Liver (tissue), 9 donors: ENCODE data around the gene SNCAIP. TPM values are rescaled to one million over a fixed set of nuclear protein-coding genes. Genes with fewer than 3 reads are reported as not detected.
"Not testable (repeated sequence)": the region's sequence is repeated elsewhere in the genome, so short reads cannot be mapped to it uniquely, and the experiment has no call there.

Experiments used
- DNase-seq: peaks from one replicate; pipeline ENCODE4 v3.0.0-alpha.2; 2017; ENCODE audit warnings: low spot score
- H3K27ac ChIP-seq, 2 donors: one replicate each; pipeline ENCODE4 v1.7.0; 2013; ENCODE audit warnings: inconsistent platforms in 2 of 2, low read length in 2 of 2, control low read depth in 1 of 2, low read depth in 1 of 2, mild to moderate bottlenecking in 1 of 2
- H3K27me3 ChIP-seq, 4 donors: one replicate each; pipeline versions ENCODE4 v1.6.1 to v1.7.0; 2013; ENCODE audit warnings: low read length in 3 of 4, inconsistent platforms in 1 of 4, mild to moderate bottlenecking in 1 of 4, moderate library complexity in 1 of 4; ENCODE audit not compliant: control insufficient read depth in 4 of 4, insufficient read depth in 4 of 4
- H3K36me3 ChIP-seq, 4 donors: one replicate each; pipeline versions ENCODE4 v1.6.1 to v1.7.0; 2013; ENCODE audit warnings: low read length in 3 of 4, mild to moderate bottlenecking in 3 of 4, low read depth in 1 of 4, moderate library complexity in 1 of 4; ENCODE audit not compliant: control insufficient read depth in 4 of 4, insufficient read depth in 3 of 4
- H3K4me1 ChIP-seq, 4 donors: one replicate each; pipeline versions ENCODE4 v1.6.1 to v1.7.0; 2013; ENCODE audit warnings: low read length in 3 of 4, mild to moderate bottlenecking in 3 of 4, moderate library complexity in 1 of 4; ENCODE audit not compliant: control insufficient read depth in 4 of 4, insufficient read depth in 4 of 4
- H3K4me3 ChIP-seq, 3 donors: one replicate each; pipeline versions ENCODE4 v1.6.1 to v1.7.0; 2013; ENCODE audit warnings: low read length in 3 of 3, control low read depth in 1 of 3, low read depth in 1 of 3, mild to moderate bottlenecking in 1 of 3
- H3K9ac ChIP-seq, 2 donors: one replicate each; pipeline ENCODE4 v1.7.0; 2013; ENCODE audit warnings: low read length in 2 of 2, mild to moderate bottlenecking in 2 of 2, moderate library complexity in 2 of 2, control low read depth in 1 of 2, low read depth in 1 of 2
- H3K9me3 ChIP-seq, 4 donors: one replicate each; pipeline versions ENCODE4 v1.6.1 to v1.7.0; 2013; ENCODE audit warnings: low read length in 3 of 4; ENCODE audit not compliant: control insufficient read depth in 4 of 4
- EGR1 ChIP-seq, 2 donors: IDR thresholded peaks; 2 replicates each; pipeline ENCODE4 v1.6.1; 2016 to 2018; ENCODE audit warnings: antibody characterized with exemption in 2 of 2, low read depth in 2 of 2
- FOXA1 ChIP-seq: IDR thresholded peaks from 2 replicates; pipeline ENCODE4 v1.6.1; 2016; ENCODE audit warnings: antibody characterized with exemption
- FOXA2 ChIP-seq: IDR thresholded peaks from 2 replicates; pipeline ENCODE4 v1.6.1; 2016; ENCODE audit warnings: antibody characterized with exemption
- GABPA ChIP-seq, 2 donors: IDR thresholded peaks in 1 of 2; conservative IDR thresholded peaks in 1 of 2; 2 replicates each; pipeline ENCODE4 v1.6.1; 2016; ENCODE audit warnings: antibody characterized with exemption in 2 of 2, mild to moderate bottlenecking in 1 of 2, moderate library complexity in 1 of 2
- HNF4A ChIP-seq, 2 donors: conservative IDR thresholded peaks; 2 replicates each; pipeline ENCODE4 v1.6.1; 2016; ENCODE audit warnings: antibody characterized with exemption in 2 of 2, mild to moderate bottlenecking in 2 of 2
- HNF4G ChIP-seq: IDR thresholded peaks from 2 replicates; pipeline ENCODE4 v1.6.1; 2016; ENCODE audit warnings: antibody characterized with exemption
- JUND ChIP-seq, 2 donors: IDR thresholded peaks; 2 replicates each; pipeline ENCODE4 v1.6.1; 2016; ENCODE audit warnings: antibody characterized with exemption in 2 of 2
- NR2F2 ChIP-seq: IDR thresholded peaks from 2 replicates; pipeline ENCODE4 v1.6.1; 2016; ENCODE audit warnings: antibody characterized with exemption
- RAD21 ChIP-seq, 2 donors: IDR thresholded peaks; 2 replicates each; pipeline ENCODE4 v1.6.1; 2016; ENCODE audit warnings: antibody characterized with exemption in 2 of 2, mild to moderate bottlenecking in 2 of 2
- RXRA ChIP-seq, 2 donors: IDR thresholded peaks; 2 replicates each; pipeline ENCODE4 v1.6.1; 2017 to 2018; ENCODE audit warnings: antibody characterized with exemption in 2 of 2, mild to moderate bottlenecking in 1 of 2
- SP1 ChIP-seq: IDR thresholded peaks from 2 replicates; pipeline ENCODE4 v1.6.1; 2018; ENCODE audit warnings: antibody characterized with exemption, mild to moderate bottlenecking
- YY1 ChIP-seq: IDR thresholded peaks from 2 replicates; pipeline ENCODE4 v1.6.1; 2016; ENCODE audit warnings: antibody characterized with exemption, mild to moderate bottlenecking
- WGBS: extraction: QIAGEN DNeasy Blood & Tissue Kit; methylation state at CpG from one replicate; pipeline ENCODE4 v1.1.7; 2013; 5-methylcytosine and 5-hydroxymethylcytosine counted together
- polyA plus RNA-seq, 2 donors: library from polyadenylated mRNA; stranded (reverse) in 1 of 2; unstranded in 1 of 2; fragments of 200-250 nt in 1 of 2; fragments of >200 nt in 1 of 2; fragmentation: Nextera tagmentation in 1 of 2; extraction: Ambion mirVana in 1 of 2; gene quantifications; one replicate each; pipeline versions ENCODE4 v1.2.1 to v1.2.3, GENCODE V29; 2013 to 2015
- total RNA-seq, 2 donors: library from RNA; depleted of rRNA; stranded (reverse); fragments of >200 nt; gene quantifications; one replicate each; pipeline ENCODE4 v1.2.3, GENCODE V29; 2014
- TF ChIP-seq, protein P1 (sequence below): IDR thresholded peaks from 2 replicates; pipeline ENCODE4 v1.6.1; 2016; ENCODE audit warnings: antibody characterized with exemption
- TF ChIP-seq, protein P2 (sequence below): IDR thresholded peaks from 2 replicates; pipeline ENCODE4 v1.6.1; 2016; ENCODE audit warnings: antibody characterized with exemption
- TF ChIP-seq, protein P3 (sequence below): IDR thresholded peaks from 2 replicates; pipeline ENCODE4 v1.6.1; 2016; ENCODE audit warnings: antibody characterized with exemption, mild to moderate bottlenecking
- TF ChIP-seq, protein P4 (sequence below): IDR thresholded peaks from 2 replicates; pipeline ENCODE4 v1.6.1; 2016; ENCODE audit warnings: antibody characterized with exemption
- donor health status: healthy.
- donor health status: healthy.
- donor health status: healthy.
- donor health status: healthy.
- donor health status: healthy.

Gene SNCAIP
- total and polyA plus RNA-seq, 4 donors: 0.17 to 2.1 (median 0.74) TPM

DNA sequence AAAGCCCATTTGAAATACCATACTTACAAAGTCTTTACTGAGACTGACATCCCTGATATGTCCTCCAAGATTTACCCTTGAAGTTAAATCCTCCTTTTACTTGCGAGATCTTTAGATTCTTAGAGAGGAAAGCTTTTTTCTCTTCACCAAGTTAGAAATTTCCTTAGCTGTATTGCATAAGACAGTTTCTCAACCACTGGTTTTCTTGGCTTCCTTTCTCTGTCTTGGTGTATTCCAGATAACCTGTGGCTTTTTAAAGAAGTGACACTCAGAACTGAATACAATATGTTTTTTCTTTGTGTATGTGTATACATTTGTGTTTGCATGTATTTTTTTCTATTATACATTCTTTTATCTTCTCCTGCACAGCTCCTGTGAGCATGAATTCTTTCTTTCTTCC lies 65.0 kb downstream of the SNCAIP start:
- WGBS: 74% methylated on average over 1 of the region's 1 CpG
- DNase-seq: no peak
- Histone ChIP-seq H3K36me3 (no peaks in the 10 kb centered on the region), H3K27me3 (no peaks in the 10 kb centered on the region), H3K27ac (no peak overlapping the region), H3K4me3 (no peak overlapping the region), H3K9ac (no peak overlapping the region), H3K9me3 (no peaks in the 10 kb centered on the region), H3K4me1 (peaks cover 0 to under 1% (median 0%) of the 10 kb centered on the region in 4 donors)
- TF ChIP-seq FOXA1 (no peak), EGR1 (IDR thresholded peaks at IDR 0.05; ENCODE audit: low read depth in 2 of 2) (no peak), YY1 (no peak), JUND (IDR thresholded peaks at IDR 0.05) (no peak), HNF4G (no peak), RAD21 (IDR thresholded peaks at IDR 0.05) (no peak), SP1 (no peak), GABPA (IDR thresholded peaks at IDR 0.05 in 1 of 2, conservative IDR thresholded peaks at IDR 0.05 in 1 of 2) (no peak), HNF4A (conservative IDR thresholded peaks at IDR 0.05) (no peak), RXRA (IDR thresholded peaks at IDR 0.05) (no peak), NR2F2 (no peak), FOXA2 (no peak)
- TF ChIP-seq, protein P1, sequence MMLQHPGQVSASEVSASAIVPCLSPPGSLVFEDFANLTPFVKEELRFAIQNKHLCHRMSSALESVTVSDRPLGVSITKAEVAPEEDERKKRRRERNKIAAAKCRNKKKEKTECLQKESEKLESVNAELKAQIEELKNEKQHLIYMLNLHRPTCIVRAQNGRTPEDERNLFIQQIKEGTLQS: no peak
- TF ChIP-seq, protein P2, sequence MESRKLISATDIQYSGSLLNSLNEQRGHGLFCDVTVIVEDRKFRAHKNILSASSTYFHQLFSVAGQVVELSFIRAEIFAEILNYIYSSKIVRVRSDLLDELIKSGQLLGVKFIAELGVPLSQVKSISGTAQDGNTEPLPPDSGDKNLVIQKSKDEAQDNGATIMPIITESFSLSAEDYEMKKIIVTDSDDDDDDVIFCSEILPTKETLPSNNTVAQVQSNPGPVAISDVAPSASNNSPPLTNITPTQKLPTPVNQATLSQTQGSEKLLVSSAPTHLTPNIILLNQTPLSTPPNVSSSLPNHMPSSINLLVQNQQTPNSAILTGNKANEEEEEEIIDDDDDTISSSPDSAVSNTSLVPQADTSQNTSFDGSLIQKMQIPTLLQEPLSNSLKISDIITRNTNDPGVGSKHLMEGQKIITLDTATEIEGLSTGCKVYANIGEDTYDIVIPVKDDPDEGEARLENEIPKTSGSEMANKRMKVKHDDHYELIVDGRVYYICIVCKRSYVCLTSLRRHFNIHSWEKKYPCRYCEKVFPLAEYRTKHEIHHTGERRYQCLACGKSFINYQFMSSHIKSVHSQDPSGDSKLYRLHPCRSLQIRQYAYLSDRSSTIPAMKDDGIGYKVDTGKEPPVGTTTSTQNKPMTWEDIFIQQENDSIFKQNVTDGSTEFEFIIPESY: no peak
- TF ChIP-seq, protein P3, sequence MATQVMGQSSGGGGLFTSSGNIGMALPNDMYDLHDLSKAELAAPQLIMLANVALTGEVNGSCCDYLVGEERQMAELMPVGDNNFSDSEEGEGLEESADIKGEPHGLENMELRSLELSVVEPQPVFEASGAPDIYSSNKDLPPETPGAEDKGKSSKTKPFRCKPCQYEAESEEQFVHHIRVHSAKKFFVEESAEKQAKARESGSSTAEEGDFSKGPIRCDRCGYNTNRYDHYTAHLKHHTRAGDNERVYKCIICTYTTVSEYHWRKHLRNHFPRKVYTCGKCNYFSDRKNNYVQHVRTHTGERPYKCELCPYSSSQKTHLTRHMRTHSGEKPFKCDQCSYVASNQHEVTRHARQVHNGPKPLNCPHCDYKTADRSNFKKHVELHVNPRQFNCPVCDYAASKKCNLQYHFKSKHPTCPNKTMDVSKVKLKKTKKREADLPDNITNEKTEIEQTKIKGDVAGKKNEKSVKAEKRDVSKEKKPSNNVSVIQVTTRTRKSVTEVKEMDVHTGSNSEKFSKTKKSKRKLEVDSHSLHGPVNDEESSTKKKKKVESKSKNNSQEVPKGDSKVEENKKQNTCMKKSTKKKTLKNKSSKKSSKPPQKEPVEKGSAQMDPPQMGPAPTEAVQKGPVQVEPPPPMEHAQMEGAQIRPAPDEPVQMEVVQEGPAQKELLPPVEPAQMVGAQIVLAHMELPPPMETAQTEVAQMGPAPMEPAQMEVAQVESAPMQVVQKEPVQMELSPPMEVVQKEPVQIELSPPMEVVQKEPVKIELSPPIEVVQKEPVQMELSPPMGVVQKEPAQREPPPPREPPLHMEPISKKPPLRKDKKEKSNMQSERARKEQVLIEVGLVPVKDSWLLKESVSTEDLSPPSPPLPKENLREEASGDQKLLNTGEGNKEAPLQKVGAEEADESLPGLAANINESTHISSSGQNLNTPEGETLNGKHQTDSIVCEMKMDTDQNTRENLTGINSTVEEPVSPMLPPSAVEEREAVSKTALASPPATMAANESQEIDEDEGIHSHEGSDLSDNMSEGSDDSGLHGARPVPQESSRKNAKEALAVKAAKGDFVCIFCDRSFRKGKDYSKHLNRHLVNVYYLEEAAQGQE: no peak
- TF ChIP-seq, protein P4, sequence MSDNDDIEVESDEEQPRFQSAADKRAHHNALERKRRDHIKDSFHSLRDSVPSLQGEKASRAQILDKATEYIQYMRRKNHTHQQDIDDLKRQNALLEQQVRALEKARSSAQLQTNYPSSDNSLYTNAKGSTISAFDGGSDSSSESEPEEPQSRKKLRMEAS: no peak

DNA sequence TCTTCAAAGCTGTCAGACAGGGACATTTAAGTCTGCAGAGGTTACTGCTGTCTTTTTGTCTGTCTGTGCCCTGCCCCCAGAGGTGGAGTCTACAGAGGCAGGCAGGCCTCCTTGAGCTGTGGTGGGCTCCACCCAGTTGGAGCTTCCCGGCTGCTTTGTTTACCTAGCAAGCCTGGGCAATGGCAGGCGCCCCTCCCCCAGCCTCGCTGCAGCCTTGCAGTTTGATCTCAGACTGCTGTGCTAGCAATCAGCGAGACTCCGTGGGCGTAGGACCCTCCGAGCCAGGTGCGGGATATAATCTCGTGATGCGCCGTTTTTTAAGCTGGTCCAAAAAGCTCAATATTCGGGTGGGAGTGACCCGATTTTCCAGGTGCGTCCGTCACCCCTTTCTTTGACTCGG lies 70.9 kb downstream of the SNCAIP start:
- not testable (repeated sequence) for H3K9ac ChIP-seq, H3K27ac ChIP-seq, H3K36me3 ChIP-seq, H3K27me3 ChIP-seq, H3K4me3 ChIP-seq, H3K9me3 ChIP-seq, H3K4me1 ChIP-seq, DNase-seq
- WGBS: 80% methylated on average over 16 of the region's 16 CpGs
